ENCODE measurements around the gene GAS2L2.
"Not testable (repeated sequence)": the region's sequence is repeated elsewhere in the genome, so short reads cannot be mapped to it uniquely, and the experiment has no call there.

Gene GAS2L2

GRCh38 chr17:35773129-35773528, 20.1 kb upstream of the GAS2L2 start:
- DNase-seq = no peak

DNA sequence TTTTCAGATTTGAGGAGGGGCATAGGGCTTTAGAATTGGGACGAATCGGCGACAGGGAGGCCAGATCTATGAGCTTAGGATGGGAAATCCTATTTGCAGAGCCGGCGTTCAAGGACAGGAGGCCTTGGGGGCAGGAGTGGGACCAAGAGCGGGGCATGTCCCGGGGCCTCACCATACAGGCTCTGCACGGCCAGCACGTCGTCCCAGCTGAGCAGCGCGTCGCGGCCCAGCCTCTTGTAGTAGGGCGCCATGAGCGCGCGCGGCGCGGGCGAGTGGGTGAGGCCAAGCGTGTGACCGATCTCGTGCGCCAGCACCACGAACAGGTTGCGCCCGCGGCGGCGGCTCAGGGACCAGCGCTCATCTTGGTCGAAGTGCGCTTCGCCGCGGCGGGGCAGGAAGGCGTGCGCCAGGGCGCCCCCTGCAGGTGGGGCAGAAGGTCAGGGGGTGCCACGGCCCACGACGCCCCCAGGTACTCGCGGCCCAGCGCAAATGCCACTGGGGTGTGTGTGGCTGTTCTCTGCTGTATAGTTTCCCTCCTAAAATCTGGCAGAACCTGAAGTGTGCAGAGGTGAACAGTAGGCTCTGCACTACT, 17.0 kb upstream of the GAS2L2 start:
- no peak for DNase-seq

- no peak for DNase-seq
These were observed 15.8 kb upstream of the GAS2L2 start for GRCh38 chr17:35768797-35769196.

- DNase-seq = no peak
These were observed 14.0 kb upstream of the GAS2L2 start for GRCh38 chr17:35766903-35767510.

GRCh38 chr17:35766489-35766877, 13.4 kb upstream of the GAS2L2 start:
- DNase-seq = no peak

DNA sequence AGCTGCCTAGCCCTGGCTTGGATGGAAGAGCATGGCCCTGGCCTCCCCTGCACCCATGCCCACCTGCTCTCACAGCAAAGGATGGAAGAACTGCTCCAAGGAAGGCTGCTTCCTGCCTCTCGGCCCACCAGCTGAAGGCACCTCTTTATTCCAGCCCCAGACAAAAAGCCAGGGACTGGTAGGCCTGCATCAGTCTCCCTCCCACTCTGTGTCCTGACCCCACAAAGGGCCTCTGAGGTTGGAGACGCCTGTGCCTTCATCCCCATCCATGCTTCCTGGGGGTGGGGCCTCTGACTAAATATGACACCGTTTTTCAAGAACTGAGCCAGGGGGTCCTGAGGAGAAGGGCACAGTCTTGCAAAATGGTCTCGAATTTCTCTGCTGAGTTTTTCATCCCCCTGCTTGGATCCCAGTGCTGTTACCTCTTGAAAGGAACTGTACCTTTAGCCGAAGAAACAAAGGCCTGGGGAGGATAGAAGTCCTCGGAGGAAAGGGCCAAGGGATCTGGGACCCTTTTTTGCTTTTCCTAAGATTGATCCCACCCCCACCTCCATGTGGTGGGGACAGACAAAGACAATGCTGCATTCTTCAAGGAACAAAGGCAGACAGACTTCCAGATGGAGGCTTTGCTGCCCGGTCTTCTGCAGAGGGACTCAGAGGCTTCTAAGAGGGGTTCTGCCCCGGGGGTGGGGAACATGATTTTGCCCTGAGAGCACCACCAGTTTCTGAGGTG, 12.9 kb upstream of the GAS2L2 start:
- no peak for DNase-seq

DNA sequence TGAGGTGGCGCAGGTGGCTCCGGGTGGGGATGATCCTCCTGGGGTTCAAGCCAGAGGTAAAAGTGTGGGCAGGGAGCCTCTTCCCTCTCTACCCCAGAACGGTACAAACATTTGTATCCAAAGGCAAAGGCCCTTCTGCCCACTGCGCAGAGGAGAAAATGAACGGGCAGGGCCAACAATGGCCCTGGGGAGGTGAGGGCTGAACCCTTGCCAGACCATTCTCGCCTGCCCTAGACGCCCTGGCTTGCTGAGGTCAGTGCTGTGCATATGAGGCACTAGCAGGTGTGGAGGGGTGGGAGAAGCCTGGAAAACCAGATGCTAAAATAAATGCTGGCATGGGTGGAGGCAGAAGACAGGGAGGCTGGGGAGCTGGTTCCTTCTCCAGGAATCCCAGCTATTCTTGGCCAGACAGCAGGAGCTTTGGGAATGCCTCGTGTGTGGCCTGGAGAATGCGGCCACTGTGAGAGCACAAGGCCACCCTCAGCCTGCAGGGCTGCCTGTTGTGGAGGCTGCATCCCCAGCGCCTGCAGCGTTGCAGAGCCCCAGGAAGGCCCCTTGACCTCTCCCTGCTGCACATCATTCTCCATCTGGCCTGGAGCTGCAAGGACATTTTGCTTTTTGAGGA, 12.2 kb upstream of the GAS2L2 start:
- no peak for DNase-seq

DNA sequence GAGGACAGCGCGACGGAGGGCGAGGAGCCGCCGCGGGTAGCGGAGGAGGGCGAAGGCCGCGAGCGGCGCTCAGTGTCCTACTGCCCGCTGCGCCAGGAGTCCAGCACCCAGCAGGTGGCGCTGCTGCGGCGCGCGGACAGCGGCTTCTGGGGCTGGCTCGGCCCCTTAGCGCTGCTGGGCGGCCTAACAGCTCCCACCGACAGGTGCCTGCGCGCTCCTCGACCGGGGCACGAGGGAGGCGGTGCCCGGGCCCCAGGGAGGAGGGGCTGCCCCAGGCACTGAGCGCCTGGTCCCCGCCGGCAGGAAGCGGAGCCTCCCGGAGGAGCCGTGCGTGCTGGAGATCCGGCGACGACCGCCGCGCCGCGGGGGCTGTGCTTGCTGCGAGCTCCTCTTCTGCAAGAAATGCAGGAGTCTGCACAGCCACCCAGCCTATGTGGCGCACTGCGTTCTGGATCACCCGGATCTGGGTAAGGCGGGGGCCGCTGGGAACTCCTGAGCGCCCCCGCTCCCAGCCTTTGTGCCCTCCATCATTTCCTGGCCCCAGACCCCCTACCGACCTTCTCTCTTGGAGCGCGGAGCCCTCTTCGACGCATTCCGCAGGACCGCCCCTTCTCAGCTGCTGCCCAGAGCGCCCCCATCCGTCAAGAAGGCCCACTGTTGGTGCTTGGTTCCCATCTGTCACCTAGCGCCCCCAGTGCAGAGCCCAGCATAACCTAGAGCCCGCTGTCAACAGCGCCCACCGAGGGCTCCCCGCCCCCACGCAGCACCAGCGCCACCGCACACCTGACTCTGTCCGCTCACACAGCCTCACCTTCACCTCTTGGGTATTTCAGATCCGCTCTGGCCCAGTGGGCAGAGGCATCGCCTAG, 11.3 kb upstream of the GAS2L2 start:
- DNase-seq = peak; percentile 77

- DNase-seq = no peak
These were observed 10.7 kb upstream of the GAS2L2 start for GRCh38 chr17:35763767-35764122.

DNA sequence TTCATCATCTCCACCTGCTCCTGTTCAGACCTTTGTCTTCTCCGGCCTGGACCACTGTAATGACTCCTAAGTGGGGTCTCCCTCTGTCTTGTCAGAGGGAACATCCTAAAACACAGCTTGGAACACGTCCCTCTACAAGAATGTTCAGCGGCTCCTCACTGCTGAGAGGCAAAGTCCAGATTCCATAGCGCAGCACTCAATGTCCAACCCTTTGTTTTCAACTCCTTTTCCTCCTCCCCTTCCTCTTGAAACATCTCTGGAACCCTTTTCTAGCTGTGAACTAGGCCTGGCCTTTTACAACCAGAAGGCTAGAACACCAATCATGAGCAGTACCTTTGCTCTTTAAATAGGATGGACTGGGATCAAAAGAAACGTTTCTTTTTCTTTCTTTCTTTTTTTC, 8.6 kb upstream of the GAS2L2 start:
- no peak for DNase-seq

DNA sequence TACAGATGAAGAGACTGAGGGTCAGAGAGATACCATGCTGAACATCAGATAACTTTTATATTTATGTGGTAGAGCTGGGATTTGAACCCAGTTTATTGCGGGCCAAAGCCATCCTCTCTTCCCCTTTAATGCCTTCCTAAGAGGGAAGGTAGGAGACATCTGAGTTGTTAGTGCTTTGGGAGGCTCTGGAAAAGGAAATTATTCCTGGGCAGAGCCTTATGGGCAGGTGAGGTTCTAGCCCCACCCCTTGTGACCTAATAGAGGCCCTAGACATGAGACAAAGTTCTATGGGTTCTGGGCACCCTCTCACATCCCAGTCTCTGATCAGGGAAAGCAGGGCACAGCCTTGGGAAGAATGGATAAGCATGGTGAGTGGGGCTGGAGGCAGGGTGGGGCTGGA, 7.5 kb upstream of the GAS2L2 start, which contains the start of gene C17orf50:
TSS of gene C17orf50 (plus strand) at position 301 of the 400 bp plus-strand sequence. CDS start at position 356, 55 bp downstream.
- DNase-seq = no peak

GRCh38 chr17:35757243-35757642, 4.2 kb upstream of the GAS2L2 start:
- no peak for DNase-seq

GRCh38 chr17:35752471-35752870, 568 bp downstream of the GAS2L2 start:
- DNase-seq = no peak

DNA sequence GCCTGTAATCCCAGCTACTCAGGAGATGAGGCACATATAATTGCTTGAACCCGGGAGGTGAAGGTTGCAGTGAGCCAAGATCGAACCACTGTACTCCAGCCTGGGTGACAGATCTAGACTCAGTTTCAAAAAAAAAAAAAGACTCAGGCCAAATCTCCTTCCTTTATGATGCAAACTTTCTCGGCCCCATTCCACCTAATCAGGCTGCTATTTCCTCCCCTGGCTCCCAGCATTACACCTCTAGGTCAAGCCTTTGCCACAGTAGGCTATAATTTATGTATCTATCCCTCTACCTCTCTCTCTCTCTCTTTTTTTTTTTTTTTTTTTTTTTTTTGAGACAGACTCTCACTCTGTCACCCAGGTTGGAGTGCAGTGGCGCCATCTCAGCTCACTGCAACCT, 1.5 kb downstream of the GAS2L2 start:
- DNase-seq = not testable (repeated sequence)

- no peak for DNase-seq
These were observed 2.3 kb downstream of the GAS2L2 start for GRCh38 chr17:35750526-35751395.

DNA sequence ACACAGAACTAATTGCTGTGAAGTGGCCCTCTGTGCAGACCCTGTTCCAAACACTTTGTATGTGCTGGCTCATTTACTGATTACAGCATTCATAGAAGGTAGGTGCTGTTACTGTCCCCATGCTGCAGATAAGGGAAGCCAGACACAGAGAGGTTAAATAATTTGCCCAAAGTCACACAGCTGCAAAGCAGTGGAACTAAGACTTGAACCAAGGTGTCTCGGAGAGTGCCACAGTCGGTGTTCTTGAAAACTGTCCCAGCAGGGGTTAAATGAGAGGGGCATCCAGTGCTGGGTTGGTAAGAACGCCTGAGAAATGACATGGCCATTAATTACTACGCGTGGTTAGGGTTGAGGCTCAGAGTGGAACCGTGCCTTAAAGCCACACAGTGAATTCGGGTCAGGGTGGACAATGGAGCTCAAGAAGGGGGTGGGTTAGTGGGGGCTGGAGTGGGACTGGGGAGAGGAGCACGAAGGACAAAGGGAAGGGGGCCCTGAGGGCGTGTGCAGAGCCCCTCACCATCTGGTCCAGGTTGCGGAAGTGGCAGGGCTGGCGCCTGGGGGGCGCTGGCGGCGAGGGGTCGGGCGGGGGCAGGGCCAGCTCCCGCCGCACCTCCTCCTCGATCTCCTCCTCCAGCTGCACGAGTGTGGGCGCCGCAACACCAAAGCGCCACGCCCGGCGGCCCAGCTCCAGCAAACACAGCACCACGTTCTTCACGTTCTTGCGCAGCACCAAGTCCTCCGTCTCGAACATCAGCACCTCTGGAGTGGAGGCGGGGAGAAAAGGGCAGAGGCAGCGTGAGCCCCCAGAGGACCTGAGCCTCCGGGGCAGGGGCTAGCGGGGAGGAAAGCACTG, 3.3 kb downstream of the GAS2L2 start:
- no peak for DNase-seq

- DNase-seq = no peak
These were observed 4.1 kb downstream of the GAS2L2 start for GRCh38 chr17:35748979-35749378.

- no peak for DNase-seq
These were observed 4.6 kb downstream of the GAS2L2 start for GRCh38 chr17:35748341-35748841.

DNA sequence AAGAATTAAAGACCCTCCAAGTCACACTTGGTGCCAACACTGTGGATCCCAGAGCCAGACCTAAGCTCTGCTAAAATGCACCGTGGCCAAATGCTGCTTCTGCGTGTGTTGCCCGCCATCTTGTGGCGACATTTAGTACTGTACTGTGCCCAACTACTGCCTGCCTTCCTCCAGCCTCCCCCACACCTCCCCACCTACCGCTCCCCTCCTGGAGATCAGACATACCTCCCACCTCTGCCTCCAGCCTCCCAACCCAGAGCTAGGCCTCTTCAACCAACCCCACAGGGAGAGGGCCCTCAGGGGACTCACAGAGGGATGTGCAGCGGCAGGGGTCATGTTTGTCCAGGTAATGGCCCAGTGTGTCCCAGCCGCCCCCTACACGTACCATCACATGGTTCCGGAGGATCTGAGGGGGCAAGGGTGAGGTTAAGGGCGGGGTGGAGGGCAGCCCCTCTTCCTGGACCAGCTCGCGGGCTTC, 5.5 kb downstream of the GAS2L2 start:
- peak; percentile 21 for DNase-seq

- DNase-seq = no peak
These were observed 7.2 kb downstream of the GAS2L2 start for GRCh38 chr17:35745749-35746320.

Data from NCI-H526 treated with DMSO at 0.1 percent for 48 hours (cell line).